Activated T-cell treated with anti-CD3 and anti-CD28 coated beads, Interleukin-2, amount 50 U/mL, for 1 hour (primary cell): Measurements from ENCODE around the gene LRRFIP2.
"Not testable (repeated sequence)": the region's sequence is repeated elsewhere in the genome, so short reads cannot be mapped to it uniquely, and the experiment has no call there.

Experiments
- DNase-seq: peaks from one replicate; pipeline ENCODE4 v3.0.0-alpha.2; 2020

Gene LRRFIP2

GRCh38 chr3:37055077-37055476 lies 119.3 kb downstream of the LRRFIP2 start:
- DNase-seq, result not testable (repeated sequence)

DNA sequence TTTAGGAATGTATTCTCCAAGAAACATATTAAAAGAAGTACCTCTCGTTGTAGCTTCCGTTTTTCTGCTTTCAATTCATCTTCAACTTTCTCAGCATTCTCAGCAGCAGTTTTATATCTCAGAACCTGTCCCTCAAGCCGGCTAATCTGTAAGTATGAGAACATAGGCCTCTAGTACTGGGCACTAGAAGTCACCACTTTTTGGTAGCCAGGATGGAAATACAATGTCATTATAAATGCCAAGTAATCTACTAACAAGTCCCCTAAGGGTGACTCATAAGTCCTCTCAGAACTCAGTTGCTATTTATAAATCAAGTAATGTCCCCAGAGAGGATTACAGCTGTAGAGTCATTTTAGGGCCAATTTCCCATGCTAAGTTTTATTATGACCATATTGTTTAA lies 120.0 kb downstream of the LRRFIP2 start:
- no peak for DNase-seq

DNA sequence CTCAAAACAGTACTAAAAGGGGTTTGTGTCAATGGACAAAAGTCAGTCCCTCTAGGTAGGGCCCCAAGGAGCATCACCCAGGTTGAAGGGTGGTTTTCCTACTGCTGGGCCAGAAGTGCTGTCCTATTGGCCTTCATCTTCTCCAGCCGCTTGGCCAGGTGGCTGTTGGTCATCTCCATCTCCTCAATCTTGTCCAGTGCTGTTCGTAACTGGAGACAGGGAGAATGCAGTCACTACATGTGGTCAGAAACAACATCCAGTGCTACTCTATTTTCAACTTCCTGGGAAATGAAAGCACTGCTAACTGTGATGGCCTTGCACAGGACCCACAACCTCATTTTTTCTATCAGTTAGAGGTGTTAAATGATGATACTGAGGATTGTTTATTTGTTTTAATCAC lies 120.6 kb downstream of the LRRFIP2 start:
- no peak for DNase-seq

DNA sequence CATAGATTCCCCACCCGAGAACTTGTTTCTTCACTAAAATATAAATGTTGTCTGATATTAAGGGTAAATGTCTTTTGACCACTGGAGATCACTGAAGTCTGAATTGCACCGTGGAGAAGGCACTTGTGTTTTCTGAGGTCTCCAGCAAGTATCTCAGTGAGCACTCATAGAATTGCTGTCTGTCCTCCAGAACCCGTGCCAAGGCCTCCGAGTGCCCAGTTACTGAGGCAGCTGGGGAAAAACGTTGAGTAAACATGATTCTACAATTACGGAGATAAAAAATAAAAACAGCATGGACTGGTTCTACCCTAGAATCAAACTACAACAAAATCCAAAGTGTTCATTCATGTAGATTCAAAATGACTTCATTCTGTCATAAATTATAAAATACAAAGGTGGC lies 121.0 kb downstream of the LRRFIP2 start:
- DNase-seq, result no peak

GRCh38 chr3:37052860-37053259 lies 121.5 kb downstream of the LRRFIP2 start:
- DNase-seq, result no peak

DNA sequence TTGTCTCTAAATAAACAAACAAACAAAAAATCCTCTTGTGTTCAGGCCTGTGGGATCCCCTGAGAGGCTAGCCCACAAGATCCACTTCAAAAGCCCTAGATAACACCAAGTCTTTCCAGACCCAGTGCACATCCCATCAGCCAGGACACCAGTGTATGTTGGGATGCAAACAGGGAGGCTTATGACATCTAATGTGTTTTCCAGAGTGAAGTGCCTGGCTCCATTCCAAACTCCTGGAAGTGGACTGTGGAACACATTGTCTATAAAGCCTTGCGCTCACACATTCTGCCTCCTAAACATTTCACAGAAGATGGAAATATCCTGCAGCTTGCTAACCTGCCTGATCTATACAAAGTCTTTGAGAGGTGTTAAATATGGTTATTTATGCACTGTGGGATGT lies 124.1 kb downstream of the LRRFIP2 start:
- no peak for DNase-seq

- DNase-seq, result not testable (repeated sequence)
Observed at GRCh38 chr3:37042712-37043111, 131.7 kb downstream of the LRRFIP2 start.

- DNase-seq, result no peak
Observed at GRCh38 chr3:37041546-37042195, 132.7 kb downstream of the LRRFIP2 start.

DNA sequence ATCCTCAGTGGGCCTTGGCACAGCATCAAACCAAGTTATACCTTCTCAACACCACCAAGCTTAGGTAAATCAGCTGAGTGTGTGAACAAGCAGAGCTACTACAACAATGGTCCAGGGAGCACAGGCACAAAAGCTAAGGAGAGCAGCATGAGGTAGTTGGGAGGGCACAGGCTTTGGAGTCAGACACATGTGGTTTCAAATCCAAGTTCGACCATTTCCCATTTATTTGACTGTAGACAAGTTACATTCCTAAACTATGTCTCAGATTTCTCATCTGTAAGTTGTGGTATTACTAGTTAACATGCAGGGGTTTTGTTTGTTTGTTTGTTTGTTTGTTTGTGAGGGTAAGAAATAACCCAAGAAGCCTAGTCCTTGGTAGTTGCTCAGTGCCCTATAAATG lies 134.2 kb downstream of the LRRFIP2 start:
- no peak for DNase-seq

DNA sequence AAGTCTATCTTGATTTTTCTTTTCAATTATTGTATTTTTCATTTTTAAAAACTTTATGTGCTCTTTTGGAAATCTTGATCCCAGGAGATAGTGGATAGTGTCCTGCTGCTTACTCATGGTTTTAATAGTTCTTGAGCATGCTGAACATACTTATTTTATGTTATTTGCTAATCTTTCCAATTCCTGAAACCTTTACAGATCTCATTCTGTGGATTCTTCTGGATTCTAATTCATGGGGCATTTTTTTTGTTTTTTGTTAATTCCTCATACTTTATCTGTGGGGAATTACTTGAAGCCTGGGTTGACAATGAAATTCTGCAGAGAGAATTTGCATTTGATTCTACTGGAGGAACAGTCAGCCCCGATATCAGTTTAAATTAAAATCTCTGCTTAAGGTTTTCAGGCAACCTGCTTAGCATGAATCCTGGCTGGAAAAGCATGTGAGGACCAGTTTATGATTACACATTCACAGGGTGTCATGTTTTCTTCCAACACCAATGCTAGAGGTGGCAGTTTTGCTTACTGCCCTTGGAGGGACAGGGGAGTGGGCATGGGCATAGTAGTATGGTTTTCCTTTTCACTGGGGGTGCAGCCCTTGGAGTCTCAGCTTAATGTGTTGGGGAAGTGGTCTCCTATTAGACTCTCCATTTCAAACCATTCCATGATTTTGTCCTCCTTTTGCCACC lies 135.1 kb downstream of the LRRFIP2 start:
- DNase-seq, result no peak

DNA sequence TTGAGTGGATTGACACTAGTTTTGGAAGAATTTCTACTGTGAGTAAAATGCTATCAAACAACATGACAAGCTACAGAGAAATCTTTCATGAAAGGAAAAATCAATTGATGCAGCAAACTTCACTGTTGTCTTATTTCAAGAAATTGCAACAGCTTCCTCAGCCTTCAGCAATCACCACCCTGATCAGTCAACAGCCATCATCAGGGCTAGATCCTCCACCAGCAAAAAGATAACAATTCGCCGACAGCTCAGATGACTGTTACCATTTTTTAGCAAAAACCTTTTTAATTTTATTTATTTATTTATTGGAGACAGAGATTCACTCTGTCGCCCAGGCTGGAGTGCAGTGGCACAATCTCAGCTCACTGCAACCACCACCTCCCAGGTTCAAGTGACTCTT lies 137.0 kb downstream of the LRRFIP2 start:
- DNase-seq, result no peak

DNA sequence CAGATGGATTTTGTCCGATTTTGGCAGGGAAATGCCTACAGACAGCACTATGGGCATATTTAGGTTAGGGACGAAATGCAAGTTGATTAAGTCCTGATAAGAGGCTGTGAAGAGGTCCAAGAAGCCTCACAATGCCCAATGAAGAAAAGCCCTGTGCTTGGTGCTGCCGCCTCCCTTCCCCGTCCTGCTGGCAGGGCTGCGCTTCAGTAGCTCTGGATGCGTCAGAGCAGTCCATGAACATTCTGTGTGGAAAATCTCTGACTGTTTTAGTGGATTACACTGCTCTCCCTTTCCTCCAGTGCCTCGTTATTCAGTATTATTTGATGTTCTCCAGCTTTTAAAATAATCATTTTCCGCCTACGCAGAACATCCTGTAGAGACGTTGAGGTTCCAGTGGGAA lies 141.4 kb downstream of the LRRFIP2 start:
- DNase-seq, result no peak

GRCh38 chr3:37031096-37031682 lies 143.2 kb downstream of the LRRFIP2 start:
- DNase-seq, result no peak

- no peak for DNase-seq
Observed at GRCh38 chr3:37030588-37030987, 143.8 kb downstream of the LRRFIP2 start.

DNA sequence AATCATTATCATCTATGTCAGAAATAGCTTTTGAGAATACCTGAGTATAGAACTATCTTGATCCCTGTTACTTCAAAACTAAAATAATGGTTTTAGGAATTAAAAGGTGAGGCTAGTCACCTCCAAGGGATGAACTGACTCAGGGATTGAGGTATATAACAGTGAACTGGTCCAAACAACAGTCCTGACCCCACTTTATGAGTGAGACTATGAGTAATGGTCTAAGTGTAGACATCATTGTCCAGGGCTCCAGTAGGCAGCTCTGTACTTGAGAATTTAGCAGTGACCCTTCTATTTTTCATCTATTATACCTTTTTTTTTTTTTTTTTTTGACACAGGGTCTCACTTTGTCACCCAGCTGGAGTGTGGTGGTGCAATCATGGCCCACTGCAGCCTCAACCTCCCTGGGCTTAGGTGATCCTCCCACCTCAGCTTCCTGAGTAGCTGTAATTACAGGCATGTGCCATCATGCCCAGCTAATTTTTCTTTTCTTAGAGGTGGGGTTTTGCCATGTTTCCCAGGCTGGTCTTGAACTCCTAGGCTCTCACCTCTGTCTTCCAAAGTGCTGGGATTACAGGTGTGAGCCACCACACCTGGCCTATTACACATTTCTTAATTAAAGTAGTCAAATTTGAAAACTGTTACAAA lies 144.7 kb downstream of the LRRFIP2 start:
- DNase-seq, result no peak

DNA sequence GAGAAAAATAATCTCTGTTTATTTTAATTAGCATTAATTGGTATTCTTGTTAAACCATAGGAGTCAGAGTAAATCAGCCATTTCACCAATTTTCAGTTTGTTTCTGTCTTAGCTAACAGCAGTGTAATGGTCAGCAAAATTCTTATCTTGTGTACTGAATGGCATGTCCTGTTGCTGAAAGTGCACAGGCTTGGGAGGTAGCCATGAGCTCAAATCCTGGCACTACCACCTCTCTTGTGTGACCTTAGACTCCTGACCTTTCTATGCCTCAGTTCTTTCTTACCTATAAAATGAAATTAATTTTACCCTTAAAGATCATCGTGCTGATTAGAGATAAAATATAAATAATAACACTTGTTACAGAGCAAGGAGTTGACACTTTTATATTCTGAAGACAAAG lies 145.3 kb downstream of the LRRFIP2 start:
- no peak for DNase-seq

DNA sequence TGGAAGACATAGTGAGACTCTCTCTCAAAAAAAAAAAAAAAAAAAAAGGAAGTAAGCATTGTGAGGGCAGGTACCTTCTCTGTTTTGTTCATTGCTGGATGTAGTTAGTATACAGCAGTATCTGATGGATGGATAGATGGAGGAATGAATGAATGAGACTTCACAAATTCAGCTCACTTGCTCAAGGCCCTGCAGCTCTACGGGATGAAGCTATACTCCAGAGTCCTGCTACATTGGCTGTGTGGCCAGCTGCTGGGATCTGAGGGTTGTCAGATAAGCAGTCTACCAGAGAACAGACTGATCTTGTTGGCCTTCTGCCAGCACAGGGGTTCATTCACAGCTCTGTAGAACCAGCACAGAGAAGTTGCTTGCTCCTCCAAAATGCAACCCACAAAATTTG lies 146.1 kb downstream of the LRRFIP2 start:
- no peak for DNase-seq

GRCh38 chr3:37026851-37027250 lies 147.5 kb downstream of the LRRFIP2 start:
- DNase-seq, result no peak

DNA sequence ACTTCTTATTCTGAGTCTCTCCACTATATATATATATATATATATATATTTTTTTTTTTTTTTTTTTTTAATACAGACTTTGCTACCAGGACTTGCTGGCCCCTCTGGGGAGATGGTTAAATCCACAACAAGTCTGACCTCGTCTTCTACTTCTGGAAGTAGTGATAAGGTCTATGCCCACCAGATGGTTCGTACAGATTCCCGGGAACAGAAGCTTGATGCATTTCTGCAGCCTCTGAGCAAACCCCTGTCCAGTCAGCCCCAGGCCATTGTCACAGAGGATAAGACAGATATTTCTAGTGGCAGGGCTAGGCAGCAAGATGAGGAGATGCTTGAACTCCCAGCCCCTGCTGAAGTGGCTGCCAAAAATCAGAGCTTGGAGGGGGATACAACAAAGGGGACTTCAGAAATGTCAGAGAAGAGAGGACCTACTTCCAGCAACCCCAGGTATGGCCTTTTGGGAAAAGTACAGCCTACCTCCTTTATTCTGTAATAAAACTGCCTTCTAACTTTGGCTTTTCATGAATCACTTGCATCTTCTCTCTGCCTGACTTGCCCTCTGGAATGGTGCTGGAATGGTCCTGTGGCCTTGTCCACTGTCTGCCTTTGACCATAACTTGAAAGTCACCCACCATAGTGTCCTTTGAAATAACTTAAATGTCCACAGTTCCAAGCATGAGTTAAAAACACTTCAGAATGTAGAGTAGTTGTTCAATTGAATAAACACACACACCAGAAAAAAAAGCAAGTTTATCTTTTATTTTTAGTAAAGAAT lies 148.6 kb downstream of the LRRFIP2 start:
- no peak for DNase-seq

- no peak for DNase-seq
Observed at GRCh38 chr3:37024820-37025405, 149.5 kb downstream of the LRRFIP2 start.

GRCh38 chr3:37024092-37024491 lies 150.3 kb downstream of the LRRFIP2 start:
- DNase-seq, result no peak

- DNase-seq, result no peak
Observed at GRCh38 chr3:37017683-37018082, 156.7 kb downstream of the LRRFIP2 start.

DNA sequence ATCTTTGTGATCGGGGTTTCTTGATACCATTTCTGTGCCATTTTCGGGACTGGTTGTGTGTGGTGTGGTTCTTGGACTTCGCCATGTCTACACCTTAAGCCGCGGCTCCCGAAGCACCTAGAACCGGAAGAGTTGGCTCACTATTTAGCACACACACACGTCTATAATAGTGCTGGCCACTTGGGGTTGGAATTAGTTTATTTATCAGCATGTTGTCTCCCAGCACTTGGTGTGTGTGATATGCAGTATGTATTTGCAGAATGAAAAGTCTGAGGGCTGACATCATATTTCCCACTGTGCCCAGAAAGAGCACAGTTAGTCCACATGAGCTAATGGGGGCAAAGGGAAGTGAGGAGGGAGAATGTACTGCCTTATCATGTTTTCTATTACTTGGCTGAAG lies 157.5 kb downstream of the LRRFIP2 start:
- DNase-seq, result no peak
